Measurements from ENCODE around the gene AKT3.
"Not testable (repeated sequence)": the region's sequence is repeated elsewhere in the genome, so short reads cannot be mapped to it uniquely, and the experiment has no call there.

AKT3 gene

GRCh38 chr1:243601720-243602119 is 248.3 kb downstream of the AKT3 start:
- no peak for DNase-seq (ENCODE audit: low read depth)

- DNase-seq (ENCODE audit: low read depth), result no peak
Observed at GRCh38 chr1:243598433-243598832, 251.6 kb downstream of the AKT3 start.

- DNase-seq (ENCODE audit: low read depth), result no peak
Observed at GRCh38 chr1:243597383-243597782, 252.7 kb downstream of the AKT3 start.

- peak; percentile 34 for DNase-seq (ENCODE audit: low read depth)
Observed at GRCh38 chr1:243596431-243597062, 253.5 kb downstream of the AKT3 start.

- no peak for DNase-seq (ENCODE audit: low read depth)
Observed at GRCh38 chr1:243595527-243596210, 254.4 kb downstream of the AKT3 start.

- no peak for DNase-seq (ENCODE audit: low read depth)
Observed at GRCh38 chr1:243594455-243594854, 255.6 kb downstream of the AKT3 start.

- not testable (repeated sequence) for DNase-seq (ENCODE audit: low read depth)
Observed at GRCh38 chr1:243589286-243589685, 260.8 kb downstream of the AKT3 start.

- DNase-seq (ENCODE audit: low read depth), result no peak
Observed at GRCh38 chr1:243587823-243588560, 262.1 kb downstream of the AKT3 start.

- DNase-seq (ENCODE audit: low read depth), result no peak
Observed at GRCh38 chr1:243587285-243587684, 262.8 kb downstream of the AKT3 start.

GRCh38 chr1:243585982-243586381 is 264.1 kb downstream of the AKT3 start:
- no peak for DNase-seq (ENCODE audit: low read depth)

GRCh38 chr1:243582326-243582725 is 267.7 kb downstream of the AKT3 start:
- peak; percentile 27 for DNase-seq (ENCODE audit: low read depth)

- DNase-seq (ENCODE audit: low read depth), result no peak
Observed at GRCh38 chr1:243580984-243581383, 269.1 kb downstream of the AKT3 start.

GRCh38 chr1:243580072-243580471 is 270.0 kb downstream of the AKT3 start:
- DNase-seq (ENCODE audit: low read depth), result no peak

- no peak for DNase-seq (ENCODE audit: low read depth)
Observed at GRCh38 chr1:243575070-243575469, 275.0 kb downstream of the AKT3 start.

GRCh38 chr1:243572940-243573339 is 277.1 kb downstream of the AKT3 start:
- DNase-seq (ENCODE audit: low read depth), result no peak

GRCh38 chr1:243568793-243569192 is 281.2 kb downstream of the AKT3 start:
- DNase-seq (ENCODE audit: low read depth), result no peak

- no peak for DNase-seq (ENCODE audit: low read depth)
Observed at GRCh38 chr1:243564814-243565213, 285.2 kb downstream of the AKT3 start.

GRCh38 chr1:243563732-243564131 is 286.3 kb downstream of the AKT3 start:
- DNase-seq (ENCODE audit: low read depth), result no peak

GRCh38 chr1:243562473-243562872 is 287.6 kb downstream of the AKT3 start:
- DNase-seq (ENCODE audit: low read depth), result no peak

- DNase-seq (ENCODE audit: low read depth), result no peak
Observed at GRCh38 chr1:243561588-243562319, 288.3 kb downstream of the AKT3 start.

- DNase-seq (ENCODE audit: low read depth), result no peak
Observed at GRCh38 chr1:243559575-243560162, 290.4 kb downstream of the AKT3 start.

- DNase-seq (ENCODE audit: low read depth), result no peak
Observed at GRCh38 chr1:243558576-243558975, 291.5 kb downstream of the AKT3 start.

All from HS-27A (cell line).